OCI-M2 (cell line): Measurements from ENCODE around the gene SLC39A1.
A peak's percentile ranks its signal among the peaks of the same experiment; 100 is the strongest.

Experiments
- DNase-seq: peaks from one replicate; lab custom pipeline; 2025; ENCODE audit not compliant: unreplicated experiment; lab: John Stamatoyannopoulos, UW

SLC39A1 gene

GRCh38 chr1:153977250-153978240 lies 14.2 kb upstream of the SLC39A1 start, which contains the start of gene JTB:
Gene JTB (minus strand): TSS chr1:153977674. CDS start chr1:153977252, 422 bp downstream.
- no peak for DNase-seq

GRCh38 chr1:153976819-153977249 lies 13.5 kb upstream of the SLC39A1 start:
- DNase-seq: no peak

- no peak for DNase-seq
Measured at GRCh38 chr1:153973525-153973924, 10.2 kb upstream of the SLC39A1 start.

- no peak for DNase-seq
Measured at GRCh38 chr1:153973071-153973470, 9.7 kb upstream of the SLC39A1 start.

GRCh38 chr1:153970346-153970745 lies 7.0 kb upstream of the SLC39A1 start:
- no peak for DNase-seq

GRCh38 chr1:153968972-153969371 lies 5.6 kb upstream of the SLC39A1 start:
- DNase-seq: no peak

- DNase-seq: no peak
Measured at GRCh38 chr1:153968408-153968807, 5.1 kb upstream of the SLC39A1 start.

- DNase-seq: no peak
Measured at GRCh38 chr1:153968000-153968363, 4.6 kb upstream of the SLC39A1 start.

GRCh38 chr1:153967107-153967999 lies 4.0 kb upstream of the SLC39A1 start, which contains the start of gene CREB3L4:
Gene CREB3L4 (plus strand): TSS chr1:153967902. CDS start chr1:153968526, 624 bp downstream.
- DNase-seq: peak; percentile 64

GRCh38 chr1:153963850-153964331 lies 554 bp upstream of the SLC39A1 start:
- no peak for DNase-seq

GRCh38 chr1:153962088-153963029 lies 978 bp downstream of the SLC39A1 start:
- DNase-seq: no peak

GRCh38 chr1:153961421-153961820 lies 1.9 kb downstream of the SLC39A1 start:
- DNase-seq: no peak

- no peak for DNase-seq
Measured at GRCh38 chr1:153960206-153960605, 3.1 kb downstream of the SLC39A1 start.

- DNase-seq: no peak
Measured at GRCh38 chr1:153959454-153959853, 3.9 kb downstream of the SLC39A1 start.

- no peak for DNase-seq
Measured at GRCh38 chr1:153958961-153959260, 4.4 kb downstream of the SLC39A1 start.

- peak; percentile 58 for DNase-seq
Measured at GRCh38 chr1:153958111-153958960, 5.0 kb downstream of the SLC39A1 start, which contains the start of gene CRTC2. Gene CRTC2 (minus strand): TSS chr1:153958612. CDS start chr1:153958497, 115 bp downstream.

- no peak for DNase-seq
Measured at GRCh38 chr1:153957744-153958110, 5.6 kb downstream of the SLC39A1 start.

- DNase-seq: no peak
Measured at GRCh38 chr1:153956997-153957715, 6.2 kb downstream of the SLC39A1 start.

GRCh38 chr1:153954826-153955225 lies 8.5 kb downstream of the SLC39A1 start:
- DNase-seq: no peak
